Uterus (tissue), 4 donors: ENCODE results near the gene STX4. TPM values are rescaled to one million over a fixed set of nuclear protein-coding genes. Genes with fewer than 3 reads are reported as not detected.

Source experiments
- DNase-seq, 2 donors: peaks; one replicate each; pipeline ENCODE4 v3.0.0-alpha.2; 2019 to 2020
- H3K27ac ChIP-seq, 2 donors: fragments of 200-600 bp; sonication (generic); 1 replicate in 1 of 2; 2 replicates in 1 of 2; pipeline ENCODE4 v1.5.1; 2016 to 2018
- H3K27me3 ChIP-seq, 2 donors: fragments of 200-600 bp; sonication (generic); one replicate each; pipeline ENCODE4 v1.5.1; 2018 to 2019; ENCODE audit warnings: control low read depth in 1 of 2
- H3K36me3 ChIP-seq, 2 donors: fragments of 200-600 bp; sonication (generic); one replicate each; pipeline ENCODE4 v1.5.1; 2019; ENCODE audit warnings: control low read depth in 1 of 2
- H3K4me1 ChIP-seq, 2 donors: fragments of 200-600 bp; sonication (generic); one replicate each; pipeline ENCODE4 v1.5.1; 2018 to 2019; ENCODE audit warnings: control low read depth in 1 of 2
- H3K4me3 ChIP-seq, 2 donors: fragments of 200-600 bp; sonication (generic); 1 replicate in 1 of 2; 2 replicates in 1 of 2; pipeline ENCODE4 v1.5.1; 2018 to 2019; ENCODE audit warnings: mild to moderate bottlenecking in 1 of 2
- H3K9me3 ChIP-seq, 2 donors: fragments of 200-600 bp; sonication (generic); one replicate each; pipeline ENCODE4 v1.5.1; 2019; ENCODE audit warnings: control low read depth in 1 of 2
- POLR2A ChIP-seq, 2 donors: fragments of 450-650 bp; IDR thresholded peaks; one replicate each; pipeline ENCODE4 v1.6.1; 2016; ENCODE audit warnings: antibody characterized with exemption in 2 of 2, mild to moderate bottlenecking in 1 of 2, moderate library complexity in 1 of 2
- intact Hi-C: fragments of 100-400 bp; cut with DNase I; formaldehyde crosslinking; loops from one replicate; pipeline ENCODE4 v1.15.1; 2023; ENCODE audit warnings: low total_unique reads
- total RNA-seq, 4 donors: library from RNA; depleted of rRNA in 3 of 4; stranded (reverse); fragments of >200 nt in 3 of 4; gene quantifications; one replicate each; pipeline versions ENCODE4 v1.1.0 to v1.2.4, GENCODE V29; 2014 to 2023
- TF ChIP-seq, protein P1 (sequence below), 4 experiments: fragments of 200-600 bp in 2 of 4; fragments of 450-650 bp in 2 of 4; sonication (generic) in 2 of 4; IDR thresholded peaks; one replicate each; pipeline ENCODE4 v1.5.1; 2016 to 2019; ENCODE audit warnings: antibody characterized with exemption in 4 of 4, mild to moderate bottlenecking in 2 of 4, moderate library complexity in 1 of 4
- donor health status: DM: yes; HTN: yes; CAD: no.

Gene STX4
- total RNA-seq, 4 donors from 2014 or later: 26.2 to 114 (median 85.1) TPM

- Histone ChIP-seq H3K4me3 (peak overlapping the region; percentile 43 to 57), H3K9me3 (no peaks in the 10 kb centered on the region), H3K4me1 (no peaks in the 10 kb centered on the region), H3K27me3 (no peaks in the 10 kb centered on the region), H3K27ac (peak overlapping the region; percentile 70 to 94), H3K36me3 (no peaks in the 10 kb centered on the region)
- TF ChIP-seq, protein P1, sequence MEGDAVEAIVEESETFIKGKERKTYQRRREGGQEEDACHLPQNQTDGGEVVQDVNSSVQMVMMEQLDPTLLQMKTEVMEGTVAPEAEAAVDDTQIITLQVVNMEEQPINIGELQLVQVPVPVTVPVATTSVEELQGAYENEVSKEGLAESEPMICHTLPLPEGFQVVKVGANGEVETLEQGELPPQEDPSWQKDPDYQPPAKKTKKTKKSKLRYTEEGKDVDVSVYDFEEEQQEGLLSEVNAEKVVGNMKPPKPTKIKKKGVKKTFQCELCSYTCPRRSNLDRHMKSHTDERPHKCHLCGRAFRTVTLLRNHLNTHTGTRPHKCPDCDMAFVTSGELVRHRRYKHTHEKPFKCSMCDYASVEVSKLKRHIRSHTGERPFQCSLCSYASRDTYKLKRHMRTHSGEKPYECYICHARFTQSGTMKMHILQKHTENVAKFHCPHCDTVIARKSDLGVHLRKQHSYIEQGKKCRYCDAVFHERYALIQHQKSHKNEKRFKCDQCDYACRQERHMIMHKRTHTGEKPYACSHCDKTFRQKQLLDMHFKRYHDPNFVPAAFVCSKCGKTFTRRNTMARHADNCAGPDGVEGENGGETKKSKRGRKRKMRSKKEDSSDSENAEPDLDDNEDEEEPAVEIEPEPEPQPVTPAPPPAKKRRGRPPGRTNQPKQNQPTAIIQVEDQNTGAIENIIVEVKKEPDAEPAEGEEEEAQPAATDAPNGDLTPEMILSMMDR (IDR thresholded peaks at IDR 0.05): no peak
- TF ChIP-seq POLR2A (IDR thresholded peaks at IDR 0.05): peak in 1 of 2 donors; percentile 52
- intact Hi-C loops: no loop called here
- DNase-seq: peak; percentile 89
These were observed 36.2 kb upstream of the STX4 start for GRCh38 chr16:30996985-30997724.

DNA sequence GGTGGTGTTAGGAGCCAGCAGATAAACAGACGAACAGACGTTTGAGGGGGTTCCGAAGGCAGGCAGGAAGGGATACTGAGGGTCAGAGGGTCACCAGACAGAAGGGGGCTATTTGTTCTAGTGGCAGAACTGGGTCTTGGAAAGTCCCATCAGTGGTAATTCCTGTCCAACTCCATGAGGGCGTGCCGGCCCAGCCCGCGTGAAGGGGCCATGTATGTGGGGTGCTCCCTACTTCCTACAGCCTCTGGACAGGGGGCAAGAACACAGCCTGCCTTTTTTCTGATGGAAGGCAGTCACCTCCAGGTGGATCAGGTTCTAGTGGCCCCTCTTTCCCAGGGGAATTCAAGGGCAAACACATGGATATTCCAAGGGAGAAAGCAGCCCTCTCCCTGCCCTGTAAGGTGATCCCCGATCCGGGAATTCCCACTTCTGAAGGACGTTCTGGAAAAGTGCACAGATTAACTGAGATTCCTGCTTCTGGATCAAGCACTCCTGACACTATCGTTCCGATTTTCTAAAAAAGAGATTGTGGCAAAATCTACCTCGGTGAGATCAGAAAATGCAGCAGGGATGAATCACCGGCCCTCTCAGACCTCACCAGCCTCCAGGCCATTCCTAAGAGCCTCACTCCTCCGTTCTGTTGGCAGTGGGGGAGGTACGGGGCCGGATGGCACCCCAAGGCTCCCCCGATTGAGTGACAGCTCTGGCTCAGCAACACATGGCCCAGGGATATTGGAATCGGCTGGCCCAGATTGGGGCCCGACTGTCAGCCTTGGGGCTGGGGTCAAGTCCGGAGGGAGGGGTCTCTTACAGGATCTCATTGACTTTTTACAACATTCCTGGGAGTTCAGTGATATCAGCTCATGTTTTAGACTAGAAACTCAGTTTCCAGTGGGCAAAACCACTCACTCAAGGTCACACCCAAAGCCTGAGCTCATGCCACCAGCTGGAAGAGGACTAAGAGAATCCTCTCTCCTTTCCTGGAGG lies 35.3 kb upstream of the STX4 start:
- intact Hi-C loops: no loop called here
- peak; percentile 60 to 67 for DNase-seq

GRCh38 chr16:30998852-30999761 lies 34.3 kb upstream of the STX4 start:
- DNase-seq: no peak
- Histone ChIP-seq H3K27ac (peak overlapping the region in 1 of 2 donors; percentile 94), H3K4me3 (no peak overlapping the region), H3K9me3 (no peaks in the 10 kb centered on the region), H3K36me3 (no peaks in the 10 kb centered on the region), H3K4me1 (no peaks in the 10 kb centered on the region), H3K27me3 (no peaks in the 10 kb centered on the region)
- no peak for TF ChIP-seq POLR2A (IDR thresholded peaks at IDR 0.05)
- TF ChIP-seq, protein P1 (IDR thresholded peaks at IDR 0.05): no peak
- intact Hi-C loops: no loop called here

More for the DNA sequence above, 35.3 kb upstream of the STX4 start:
- peak overlapping the region; percentile 70 to 94 for H3K27ac ChIP-seq
- H3K4me1 ChIP-seq: no peaks in the 10 kb centered on the region
- no peaks in the 10 kb centered on the region for H3K9me3 ChIP-seq
- no peaks in the 10 kb centered on the region for H3K36me3 ChIP-seq
- TF ChIP-seq, protein P1 (IDR thresholded peaks at IDR 0.05): no peak
- TF ChIP-seq POLR2A (IDR thresholded peaks at IDR 0.05): no peak
- peak overlapping the region; percentile 43 to 57 for H3K4me3 ChIP-seq
- no peaks in the 10 kb centered on the region for H3K27me3 ChIP-seq

DNA sequence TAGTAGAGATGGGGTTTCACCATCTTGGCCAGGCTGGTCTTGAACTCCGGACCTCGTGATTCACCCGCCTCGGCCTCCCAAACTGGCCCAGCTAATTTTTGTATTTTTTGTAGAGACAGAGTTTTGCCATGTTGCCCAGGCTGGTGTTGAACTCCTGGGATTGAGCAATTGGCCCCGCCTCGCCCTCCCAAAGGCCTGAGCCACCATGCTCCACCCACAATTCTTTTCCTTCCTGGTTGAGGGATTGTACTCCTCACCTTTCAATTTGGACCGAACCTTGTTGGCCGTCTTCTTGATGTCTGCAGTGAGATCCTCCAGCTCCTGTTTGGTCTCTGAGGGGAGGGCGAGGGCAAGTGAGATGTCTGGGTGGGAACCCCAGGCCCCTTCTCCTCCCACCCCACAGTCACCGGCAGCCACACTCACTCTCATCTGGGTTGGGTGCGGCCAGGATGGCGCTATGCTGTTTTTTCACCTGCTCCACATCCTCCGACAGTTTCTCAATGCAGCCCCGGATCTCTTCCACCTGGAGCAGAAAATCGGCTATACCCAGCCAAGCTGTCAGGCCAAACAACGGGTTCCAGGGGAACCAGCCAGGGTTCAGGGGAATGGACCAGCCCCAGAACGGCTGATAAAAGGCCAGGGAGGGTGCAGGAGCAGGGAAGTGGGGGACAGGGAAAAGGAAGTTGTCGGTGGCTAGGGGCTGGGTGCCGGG lies 32.5 kb upstream of the STX4 start:
- Histone ChIP-seq H3K4me3 (no peak overlapping the region), H3K4me1 (no peaks in the 10 kb centered on the region), H3K36me3 (no peaks in the 10 kb centered on the region), H3K27me3 (no peaks in the 10 kb centered on the region), H3K9me3 (no peaks in the 10 kb centered on the region), H3K27ac (no peak overlapping the region)
- intact Hi-C loops: no loop called here
- DNase-seq: no peak
- no peak for TF ChIP-seq POLR2A (IDR thresholded peaks at IDR 0.05)
- TF ChIP-seq, protein P1 (IDR thresholded peaks at IDR 0.05): no peak
